ENCODE data around the gene DUSP9.
"Not testable (repeated sequence)": the region's sequence is repeated elsewhere in the genome, so short reads cannot be mapped to it uniquely, and the experiment has no call there.

Gene DUSP9

GRCh38 chrX:153673428-153674218 lies 26.6 kb downstream of the DUSP9 start, which contains the start of gene PNCK:
TSS of gene PNCK (minus strand) at chrX:153673813. CDS start at chrX:153673076, 737 bp downstream.
- DNase-seq = no peak

DNA sequence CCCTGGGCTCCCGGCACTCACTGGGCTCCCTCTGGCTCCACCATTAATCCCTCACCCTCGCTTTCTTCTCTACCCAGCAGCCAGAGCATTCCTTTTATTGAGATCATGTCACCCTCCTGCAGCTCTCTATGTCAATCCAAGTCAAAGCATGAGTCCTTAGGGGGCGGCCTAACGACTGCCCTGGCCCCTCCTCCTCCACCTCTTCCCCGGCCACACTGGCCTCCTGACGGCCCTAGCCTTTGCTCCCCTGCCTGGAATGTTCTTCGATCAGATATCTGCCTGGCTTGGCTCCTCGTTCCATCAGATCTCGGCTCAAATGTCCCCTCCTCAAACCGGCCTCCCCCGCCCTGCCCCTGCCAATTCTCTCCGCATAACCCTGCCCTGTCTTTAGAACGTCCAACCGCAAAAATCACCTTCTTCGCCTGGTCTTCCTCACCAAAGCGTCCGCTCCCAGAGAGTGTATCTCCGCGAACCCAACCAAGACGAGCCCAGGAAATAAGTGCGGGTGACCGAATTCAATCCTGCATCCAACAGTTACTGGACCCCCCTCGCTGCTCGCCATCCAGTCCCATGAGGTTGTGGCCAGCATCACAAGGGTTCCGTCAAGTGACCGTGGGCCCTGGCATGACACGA lies 27.3 kb downstream of the DUSP9 start:
- no peak for DNase-seq

- no peak for DNase-seq
Observed at GRCh38 chrX:153681175-153681574, 34.2 kb downstream of the DUSP9 start.

- not testable (repeated sequence) for DNase-seq
Observed at GRCh38 chrX:153683486-153683885, 36.5 kb downstream of the DUSP9 start.

GRCh38 chrX:153684467-153685155 lies 37.6 kb downstream of the DUSP9 start:
- no peak for DNase-seq

DNA sequence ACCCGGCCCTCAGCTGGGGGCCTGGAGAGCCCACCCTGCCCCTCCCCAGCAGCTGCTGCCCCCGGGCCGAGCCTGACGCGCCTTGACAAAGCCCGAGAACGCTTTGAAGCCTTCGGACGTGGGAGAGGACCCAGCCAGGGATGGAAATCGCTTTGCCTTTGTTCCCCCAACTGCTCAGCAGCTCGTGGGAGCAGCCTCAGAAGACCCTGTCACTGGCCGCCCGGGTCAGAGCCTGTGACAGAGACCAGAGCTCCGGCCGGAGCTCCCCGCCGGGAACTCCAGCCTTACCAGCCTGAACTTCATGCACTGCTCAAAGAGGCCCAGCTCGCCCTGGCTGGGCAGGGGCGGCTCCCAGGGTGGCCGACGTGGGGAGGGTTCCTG lies 38.1 kb downstream of the DUSP9 start:
- DNase-seq = no peak

GRCh38 chrX:153685751-153686696 lies 39.0 kb downstream of the DUSP9 start:
- DNase-seq = no peak

- no peak for DNase-seq
Observed at GRCh38 chrX:153686711-153687110, 39.7 kb downstream of the DUSP9 start.

- peak; percentile 84 for DNase-seq
Observed at GRCh38 chrX:153687121-153688039, 40.4 kb downstream of the DUSP9 start, which contains the start of gene SLC6A8. TSS of gene SLC6A8 (plus strand) at chrX:153687926. CDS start at chrX:153688575, 649 bp downstream.

GRCh38 chrX:153688071-153688470 lies 41.1 kb downstream of the DUSP9 start:
- DNase-seq = no peak

DNA sequence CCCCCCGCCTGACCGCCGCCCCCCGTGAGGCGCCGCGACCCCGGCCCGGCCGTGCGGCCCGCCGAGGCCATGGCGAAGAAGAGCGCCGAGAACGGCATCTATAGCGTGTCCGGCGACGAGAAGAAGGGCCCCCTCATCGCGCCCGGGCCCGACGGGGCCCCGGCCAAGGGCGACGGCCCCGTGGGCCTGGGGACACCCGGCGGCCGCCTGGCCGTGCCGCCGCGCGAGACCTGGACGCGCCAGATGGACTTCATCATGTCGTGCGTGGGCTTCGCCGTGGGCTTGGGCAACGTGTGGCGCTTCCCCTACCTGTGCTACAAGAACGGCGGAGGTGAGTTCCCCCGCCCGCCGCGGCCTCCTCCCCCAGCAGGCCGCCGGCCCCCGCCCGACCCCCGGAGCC lies 41.5 kb downstream of the DUSP9 start:
- no peak for DNase-seq

DNA sequence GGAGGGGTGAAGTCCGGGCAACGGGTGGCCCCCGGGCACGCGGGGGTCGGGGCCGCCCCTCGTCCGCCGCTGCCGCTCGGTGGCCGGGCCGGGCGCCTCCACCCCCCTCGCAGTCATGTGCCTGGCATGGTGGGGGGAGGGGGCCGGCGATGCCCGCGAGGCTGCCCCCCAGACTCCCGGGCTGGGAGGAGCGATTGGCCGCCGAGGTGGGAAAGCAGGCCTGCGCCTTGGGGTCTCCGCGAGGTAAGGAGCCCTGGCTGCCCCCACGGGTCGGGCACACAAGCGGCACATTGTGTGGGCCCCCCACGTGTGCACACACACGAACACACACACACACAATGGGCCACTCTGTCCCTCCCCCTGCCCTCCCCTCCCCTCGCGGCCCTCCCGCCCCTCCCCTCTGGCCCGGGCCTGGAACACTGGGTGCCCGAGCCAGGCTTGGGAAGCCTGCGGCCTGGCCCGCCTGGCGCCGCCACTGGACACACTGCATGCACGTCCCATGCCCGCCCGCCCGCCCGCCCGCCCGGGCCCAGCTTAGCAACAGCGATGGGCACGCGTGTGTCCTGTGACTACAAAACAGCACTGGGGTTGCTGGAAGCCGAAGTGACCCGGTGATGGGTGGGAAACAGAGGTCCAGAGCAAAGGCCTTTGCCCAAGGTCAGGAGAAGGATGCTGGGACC lies 42.0 kb downstream of the DUSP9 start:
- peak; percentile 57 for DNase-seq

GRCh38 chrX:153689654-153690465 lies 42.9 kb downstream of the DUSP9 start:
- no peak for DNase-seq

DNA sequence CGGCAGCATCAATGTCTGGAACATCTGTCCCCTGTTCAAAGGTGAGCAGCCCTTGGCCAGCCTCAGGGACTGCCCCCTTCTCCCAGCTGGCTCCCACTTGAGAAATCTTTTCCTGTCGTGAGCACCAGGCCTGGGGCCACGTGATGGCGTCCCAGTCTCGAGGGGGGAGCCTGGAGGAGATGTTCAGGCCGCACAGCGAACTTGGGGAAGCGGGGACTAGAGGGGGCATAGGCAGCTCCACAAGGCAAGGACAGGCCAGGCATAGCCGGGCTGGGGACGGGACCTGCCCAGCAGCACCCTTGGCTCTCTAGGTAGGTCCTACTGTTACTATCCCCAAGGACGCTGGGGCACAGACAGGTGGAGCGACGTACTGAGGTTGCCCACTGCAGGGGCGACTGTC lies 43.5 kb downstream of the DUSP9 start:
- no peak for DNase-seq

GRCh38 chrX:153691032-153691827 lies 44.2 kb downstream of the DUSP9 start:
- DNase-seq = not testable (repeated sequence)

DNA sequence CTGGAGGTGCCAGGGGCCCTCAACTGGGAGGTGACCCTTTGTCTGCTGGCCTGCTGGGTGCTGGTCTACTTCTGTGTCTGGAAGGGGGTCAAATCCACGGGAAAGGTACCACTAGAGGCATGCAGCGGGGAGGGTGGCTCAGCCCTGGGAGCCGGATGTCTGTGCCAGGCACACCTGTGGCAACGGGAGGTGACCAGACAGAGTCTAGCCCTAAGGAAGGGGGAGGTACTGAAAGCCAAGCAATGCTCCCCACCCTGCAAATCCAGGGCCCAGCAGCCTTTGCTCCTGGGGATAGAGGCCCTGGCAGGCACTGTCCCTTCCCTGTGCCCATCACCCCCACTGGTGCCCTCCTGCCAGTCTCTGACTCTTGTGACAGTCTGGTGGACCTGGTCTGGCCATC lies 45.0 kb downstream of the DUSP9 start:
- no peak for DNase-seq

- no peak for DNase-seq
Observed at GRCh38 chrX:153692611-153693156, 45.7 kb downstream of the DUSP9 start.

- no peak for DNase-seq
Observed at GRCh38 chrX:153693216-153694086, 46.4 kb downstream of the DUSP9 start.

Data from right hindlimb (tissue), 1 donor.